H1 (cell line): Measurements from ENCODE around the gene RIN3. TPM values are rescaled to one million over a fixed set of nuclear protein-coding genes. Genes with fewer than 3 reads are reported as not detected.

ENCODE experiments used
- CBX8 ChIP-seq: fragments of 300-800, 300-1000 bp; sonication (generic); IDR thresholded peaks from 2 replicates; pipeline ENCODE4 v1.7.1; 2016; ENCODE audit warnings: low read depth, low read length, borderline replicate concordance
- CEBPB ChIP-seq: IDR thresholded peaks from 2 replicates; pipeline ENCODE4 v1.6.1; 2012; ENCODE audit warnings: low read depth, low read length
- CHD2 ChIP-seq: IDR thresholded peaks from 2 replicates; pipeline ENCODE4 v1.6.1; 2012; ENCODE audit warnings: low read length, improper control_type of control experiment
- EP300 ChIP-seq, 2 experiments: IDR thresholded peaks; 1 replicate in 1 of 2; 2 replicates in 1 of 2; pipeline ENCODE4 v1.6.1; 2011 to 2012; ENCODE audit warnings: low read depth in 2 of 2, low read length in 2 of 2, mild to moderate bottlenecking in 2 of 2, borderline replicate concordance in 1 of 2, inconsistent platforms in 1 of 2, moderate library complexity in 1 of 2
- PHF8 ChIP-seq: fragments of 200-600 bp; sonication (generic); conservative IDR thresholded peaks from 2 replicates; pipeline ENCODE4 v1.7.1; 2012; ENCODE audit warnings: low read depth, mild to moderate bottlenecking, inconsistent platforms, low read length, moderate library complexity
- POU5F1 ChIP-seq: IDR thresholded peaks from 2 replicates; pipeline ENCODE4 v1.6.1; 2011; ENCODE audit warnings: low read depth, mild to moderate bottlenecking, low read length, moderate library complexity
- RNF2 ChIP-seq: fragments of 200-900, 300-1000 bp; sonication (generic); IDR thresholded peaks from 2 replicates; pipeline ENCODE4 v1.7.1; 2016; ENCODE audit warnings: borderline replicate concordance, low read depth, mild to moderate bottlenecking, antibody characterized with exemption, low read length; ENCODE audit not compliant: poor library complexity, severe bottlenecking; ENCODE audit errors: missing control alignments
- RXRA ChIP-seq: IDR thresholded peaks from 2 replicates; pipeline ENCODE4 v1.6.1; 2011; ENCODE audit warnings: low read depth, mild to moderate bottlenecking, low read length, moderate library complexity; ENCODE audit not compliant: insufficient read depth
- SRF ChIP-seq: IDR thresholded peaks from 2 replicates; pipeline ENCODE4 v1.6.1; 2011; ENCODE audit warnings: mild to moderate bottlenecking, low read depth, low read length, moderate library complexity
- TAF7 ChIP-seq: optimal IDR thresholded peaks from 2 replicates; pipeline ENCODE3; 2011; ENCODE audit warnings: low read depth, mild to moderate bottlenecking, inconsistent platforms, low read length, moderate library complexity, borderline replicate concordance
- polyA plus RNA-seq, 7 experiments: library from polyadenylated mRNA; depleted of rRNA in 3 of 7; stranded (reverse) in 5 of 7; unstranded in 2 of 7; fragments of >200 nt in 5 of 7; fragments of 200-250 nt in 2 of 7; gene quantifications; 1 replicate in 5 of 7; 2 replicates in 1 of 7; 4 replicates in 1 of 7; pipeline versions ENCODE4 v1.2.1 to v1.2.3, GENCODE V29; 2011 to 2013; ENCODE audit warnings: missing spikeins in 2 of 7, mixed read lengths in 2 of 7
- total RNA-seq: library from RNA; stranded (reverse); fragmentation: NEBNext Ultra II Directional; extraction: Animal tissue kit (Norgen Biotek cat#: 25700); gene quantifications from 2 replicates; pipeline ENCODE4 v1.2.1, GENCODE V29; 2021
- TF ChIP-seq, protein P1 (sequence below): fragments of 300-600 bp; sonication (generic); IDR thresholded peaks from 2 replicates; pipeline ENCODE4 v1.7.1; 2012; ENCODE audit warnings: low read length, moderate library complexity, mild to moderate bottlenecking, inconsistent platforms; ENCODE audit not compliant: insufficient replicate concordance

The RIN3 gene
- total and polyA plus RNA-seq, 2 of the 8 experiments (the other 6 are each of a cell fraction or from before 2014, with no cell fraction given): 0.59 to 1.5 TPM

DNA sequence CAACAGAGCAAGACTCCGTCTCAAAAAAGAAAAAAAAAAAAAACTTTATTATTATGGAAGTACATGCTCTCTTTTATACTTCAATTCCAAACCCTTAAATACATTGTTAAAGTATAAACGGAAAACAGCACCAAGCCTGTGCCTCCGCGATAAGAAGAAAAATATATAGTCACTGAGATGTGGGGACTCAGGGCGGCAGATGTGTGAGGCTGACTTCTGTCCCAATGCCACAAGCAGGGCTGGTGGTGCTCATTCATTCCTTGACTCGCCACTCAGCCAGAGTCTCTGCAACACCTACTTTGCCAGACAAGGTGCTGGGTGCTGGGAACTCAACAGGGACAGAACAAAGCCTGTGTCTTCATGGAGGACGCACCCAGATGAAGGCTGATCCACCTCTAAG, 221.0 kb downstream of the RIN3 start (continued):
- TF ChIP-seq, protein P1, sequence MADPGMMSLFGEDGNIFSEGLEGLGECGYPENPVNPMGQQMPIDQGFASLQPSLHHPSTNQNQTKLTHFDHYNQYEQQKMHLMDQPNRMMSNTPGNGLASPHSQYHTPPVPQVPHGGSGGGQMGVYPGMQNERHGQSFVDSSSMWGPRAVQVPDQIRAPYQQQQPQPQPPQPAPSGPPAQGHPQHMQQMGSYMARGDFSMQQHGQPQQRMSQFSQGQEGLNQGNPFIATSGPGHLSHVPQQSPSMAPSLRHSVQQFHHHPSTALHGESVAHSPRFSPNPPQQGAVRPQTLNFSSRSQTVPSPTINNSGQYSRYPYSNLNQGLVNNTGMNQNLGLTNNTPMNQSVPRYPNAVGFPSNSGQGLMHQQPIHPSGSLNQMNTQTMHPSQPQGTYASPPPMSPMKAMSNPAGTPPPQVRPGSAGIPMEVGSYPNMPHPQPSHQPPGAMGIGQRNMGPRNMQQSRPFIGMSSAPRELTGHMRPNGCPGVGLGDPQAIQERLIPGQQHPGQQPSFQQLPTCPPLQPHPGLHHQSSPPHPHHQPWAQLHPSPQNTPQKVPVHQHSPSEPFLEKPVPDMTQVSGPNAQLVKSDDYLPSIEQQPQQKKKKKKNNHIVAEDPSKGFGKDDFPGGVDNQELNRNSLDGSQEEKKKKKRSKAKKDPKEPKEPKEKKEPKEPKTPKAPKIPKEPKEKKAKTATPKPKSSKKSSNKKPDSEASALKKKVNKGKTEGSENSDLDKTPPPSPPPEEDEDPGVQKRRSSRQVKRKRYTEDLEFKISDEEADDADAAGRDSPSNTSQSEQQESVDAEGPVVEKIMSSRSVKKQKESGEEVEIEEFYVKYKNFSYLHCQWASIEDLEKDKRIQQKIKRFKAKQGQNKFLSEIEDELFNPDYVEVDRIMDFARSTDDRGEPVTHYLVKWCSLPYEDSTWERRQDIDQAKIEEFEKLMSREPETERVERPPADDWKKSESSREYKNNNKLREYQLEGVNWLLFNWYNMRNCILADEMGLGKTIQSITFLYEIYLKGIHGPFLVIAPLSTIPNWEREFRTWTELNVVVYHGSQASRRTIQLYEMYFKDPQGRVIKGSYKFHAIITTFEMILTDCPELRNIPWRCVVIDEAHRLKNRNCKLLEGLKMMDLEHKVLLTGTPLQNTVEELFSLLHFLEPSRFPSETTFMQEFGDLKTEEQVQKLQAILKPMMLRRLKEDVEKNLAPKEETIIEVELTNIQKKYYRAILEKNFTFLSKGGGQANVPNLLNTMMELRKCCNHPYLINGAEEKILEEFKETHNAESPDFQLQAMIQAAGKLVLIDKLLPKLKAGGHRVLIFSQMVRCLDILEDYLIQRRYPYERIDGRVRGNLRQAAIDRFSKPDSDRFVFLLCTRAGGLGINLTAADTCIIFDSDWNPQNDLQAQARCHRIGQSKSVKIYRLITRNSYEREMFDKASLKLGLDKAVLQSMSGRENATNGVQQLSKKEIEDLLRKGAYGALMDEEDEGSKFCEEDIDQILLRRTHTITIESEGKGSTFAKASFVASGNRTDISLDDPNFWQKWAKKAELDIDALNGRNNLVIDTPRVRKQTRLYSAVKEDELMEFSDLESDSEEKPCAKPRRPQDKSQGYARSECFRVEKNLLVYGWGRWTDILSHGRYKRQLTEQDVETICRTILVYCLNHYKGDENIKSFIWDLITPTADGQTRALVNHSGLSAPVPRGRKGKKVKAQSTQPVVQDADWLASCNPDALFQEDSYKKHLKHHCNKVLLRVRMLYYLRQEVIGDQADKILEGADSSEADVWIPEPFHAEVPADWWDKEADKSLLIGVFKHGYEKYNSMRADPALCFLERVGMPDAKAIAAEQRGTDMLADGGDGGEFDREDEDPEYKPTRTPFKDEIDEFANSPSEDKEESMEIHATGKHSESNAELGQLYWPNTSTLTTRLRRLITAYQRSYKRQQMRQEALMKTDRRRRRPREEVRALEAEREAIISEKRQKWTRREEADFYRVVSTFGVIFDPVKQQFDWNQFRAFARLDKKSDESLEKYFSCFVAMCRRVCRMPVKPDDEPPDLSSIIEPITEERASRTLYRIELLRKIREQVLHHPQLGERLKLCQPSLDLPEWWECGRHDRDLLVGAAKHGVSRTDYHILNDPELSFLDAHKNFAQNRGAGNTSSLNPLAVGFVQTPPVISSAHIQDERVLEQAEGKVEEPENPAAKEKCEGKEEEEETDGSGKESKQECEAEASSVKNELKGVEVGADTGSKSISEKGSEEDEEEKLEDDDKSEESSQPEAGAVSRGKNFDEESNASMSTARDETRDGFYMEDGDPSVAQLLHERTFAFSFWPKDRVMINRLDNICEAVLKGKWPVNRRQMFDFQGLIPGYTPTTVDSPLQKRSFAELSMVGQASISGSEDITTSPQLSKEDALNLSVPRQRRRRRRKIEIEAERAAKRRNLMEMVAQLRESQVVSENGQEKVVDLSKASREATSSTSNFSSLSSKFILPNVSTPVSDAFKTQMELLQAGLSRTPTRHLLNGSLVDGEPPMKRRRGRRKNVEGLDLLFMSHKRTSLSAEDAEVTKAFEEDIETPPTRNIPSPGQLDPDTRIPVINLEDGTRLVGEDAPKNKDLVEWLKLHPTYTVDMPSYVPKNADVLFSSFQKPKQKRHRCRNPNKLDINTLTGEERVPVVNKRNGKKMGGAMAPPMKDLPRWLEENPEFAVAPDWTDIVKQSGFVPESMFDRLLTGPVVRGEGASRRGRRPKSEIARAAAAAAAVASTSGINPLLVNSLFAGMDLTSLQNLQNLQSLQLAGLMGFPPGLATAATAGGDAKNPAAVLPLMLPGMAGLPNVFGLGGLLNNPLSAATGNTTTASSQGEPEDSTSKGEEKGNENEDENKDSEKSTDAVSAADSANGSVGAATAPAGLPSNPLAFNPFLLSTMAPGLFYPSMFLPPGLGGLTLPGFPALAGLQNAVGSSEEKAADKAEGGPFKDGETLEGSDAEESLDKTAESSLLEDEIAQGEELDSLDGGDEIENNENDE: no peak
- TF ChIP-seq CBX8 (no peak), PHF8 (no peak), SRF (no peak), POU5F1 (no peak), CEBPB (no peak), CHD2 (no peak), EP300 (IDR thresholded peaks at IDR 0.05; ENCODE audit: borderline replicate concordance in 1 of 2, low read depth in 2 of 2, low read length in 2 of 2) (no peak), TAF7 (no peak), RNF2 (no peak), RXRA (no peak)
